ENCODE results near the gene CGA.

- TF ChIP-seq RFX5 (IDR thresholded peaks at IDR 0.05; ENCODE audit: low read length) (no peak), NFIC (IDR thresholded peaks at IDR 0.05; ENCODE audit: borderline replicate concordance) (no peak)
These were observed 5.8 kb downstream of the CGA start for GRCh38 chr6:87089135-87089534.

Measured in SK-N-SH (cell line).